GM23338 (cell line): ENCODE results near the gene ATP1A4. TPM values are rescaled to one million over a fixed set of nuclear protein-coding genes. Genes with fewer than 3 reads are reported as not detected.

Experiments
- ATAC-seq: fragments of 200-7000 bp; cut with Tn5 transposase; 3 replicates; pipeline ENCODE4 v1.9.1; 2020
- DNase-seq: peaks from one replicate; pipeline ENCODE4 v3.0.0-alpha.2; 2015; ENCODE audit warnings: low spot score
- H2AFZ ChIP-seq: fragments of 200-600 bp; sonication (generic); 2 replicates; pipeline ENCODE4 v1.8.0; 2016; ENCODE audit warnings: antibody characterized with exemption, mild to moderate bottlenecking, moderate library complexity
- H3F3A ChIP-seq: fragments of 200-600 bp; sonication (generic); replicated peaks from 2 replicates; pipeline ENCODE4 v1.8.0; 2017; ENCODE audit warnings: antibody characterized with exemption, mixed run types, low read depth
- H3K27ac ChIP-seq: fragments of 200-600 bp; sonication (generic); 2 replicates; pipeline ENCODE4 v1.6.1; 2016; ENCODE audit warnings: low read depth
- H3K27me3 ChIP-seq: fragments of 200-600 bp; sonication (generic); 2 replicates; pipeline ENCODE4 v1.8.0; 2016; ENCODE audit warnings: mild to moderate bottlenecking, mixed run types, moderate library complexity; ENCODE audit not compliant: insufficient read depth
- H3K36me3 ChIP-seq: fragments of 200-600 bp; sonication (generic); 2 replicates; pipeline ENCODE4 v1.8.0; 2016; ENCODE audit warnings: mild to moderate bottlenecking; ENCODE audit not compliant: insufficient read depth
- H3K4me1 ChIP-seq: fragments of 200-600 bp; sonication (generic); 2 replicates; pipeline ENCODE4 v1.8.0; 2016; ENCODE audit warnings: mild to moderate bottlenecking, moderate library complexity; ENCODE audit not compliant: insufficient read depth
- H3K4me2 ChIP-seq: fragments of 200-600 bp; sonication (generic); 2 replicates; pipeline ENCODE4 v1.7.1; 2017; ENCODE audit warnings: mixed run types
- H3K4me3 ChIP-seq: fragments of 200-600 bp; sonication (generic); 2 replicates; pipeline ENCODE4 v1.6.1; 2016; ENCODE audit warnings: mixed run types
- H3K79me2 ChIP-seq: fragments of 200-600 bp; sonication (generic); replicated peaks from 2 replicates; pipeline ENCODE4 v1.8.0; 2017; ENCODE audit warnings: mild to moderate bottlenecking; ENCODE audit not compliant: insufficient read depth
- H3K9me2 ChIP-seq: fragments of 200-600 bp; sonication (generic); 2 replicates; pipeline ENCODE4 v1.8.0; 2017; ENCODE audit not compliant: insufficient read depth
- H4K20me1 ChIP-seq: fragments of 200-600 bp; sonication (generic); replicated peaks from 2 replicates; pipeline ENCODE4 v1.8.0; 2017; ENCODE audit warnings: mild to moderate bottlenecking; ENCODE audit not compliant: insufficient read depth
- H3K27ac Mint-ChIP-seq: 2 replicates; pipeline ENCODE4 v1.8.0; 2020; ENCODE audit warnings: inconsistent platforms, mild to moderate bottlenecking, moderate library complexity, mixed read lengths
- H3K27me3 Mint-ChIP-seq: 3 replicates; pipeline ENCODE4 v1.8.0; 2022; ENCODE audit warnings: low read depth, mild to moderate bottlenecking, moderate library complexity, mixed read lengths, inconsistent platforms; ENCODE audit not compliant: insufficient read depth, poor library complexity
- H3K36me3 Mint-ChIP-seq: 3 replicates; pipeline ENCODE4 v1.8.0; 2021; ENCODE audit warnings: low read depth, mild to moderate bottlenecking, inconsistent platforms, moderate library complexity, mixed read lengths
- H3K4me1 Mint-ChIP-seq: 3 replicates; pipeline ENCODE4 v1.8.0; 2020; ENCODE audit warnings: mild to moderate bottlenecking, inconsistent platforms, mixed read lengths
- H3K4me3 Mint-ChIP-seq: 3 replicates; pipeline ENCODE4 v1.8.0; 2021; ENCODE audit warnings: moderate library complexity, mild to moderate bottlenecking, inconsistent platforms, mixed read lengths
- H3K9me3 Mint-ChIP-seq: 3 replicates; pipeline ENCODE4 v1.8.0; 2020; ENCODE audit warnings: moderate library complexity, mild to moderate bottlenecking, inconsistent platforms, mixed read lengths
- CREB1 ChIP-seq: fragments of 250-450 bp; sonication (Bioruptor Pico); IDR thresholded peaks from 2 replicates; pipeline ENCODE4 v1.5.0; 2020; ENCODE audit warnings: low read depth, mild to moderate bottlenecking, moderate library complexity
- CTCF ChIP-seq, 2 experiments: fragments of 200-600 bp in 1 of 2; sonication (generic) in 1 of 2; conservative IDR thresholded peaks; 2 replicates each; pipeline versions ENCODE4 v1.5.1 to v1.6.1; 2016 to 2017; ENCODE audit warnings: antibody characterized with exemption in 2 of 2, low read depth in 2 of 2, mild to moderate bottlenecking in 2 of 2, moderate library complexity in 1 of 2
- EZH2 ChIP-seq: fragments of 200-600 bp; sonication (generic); IDR thresholded peaks from one replicate; pipeline ENCODE4 v1.8.0; 2017; ENCODE audit warnings: antibody characterized with exemption, mild to moderate bottlenecking, low read depth; ENCODE audit not compliant: unreplicated experiment
- EZH2phosphoT487 ChIP-seq: fragments of 200-600 bp; sonication (generic); IDR thresholded peaks from one replicate; pipeline ENCODE4 v1.8.1; 2018; ENCODE audit warnings: antibody characterized with exemption; ENCODE audit not compliant: unreplicated experiment
- JUNB ChIP-seq: IDR thresholded peaks from one replicate; pipeline ENCODE4 v1.6.1; 2016; ENCODE audit warnings: antibody characterized with exemption; ENCODE audit not compliant: unreplicated experiment
- NANOG ChIP-seq: IDR thresholded peaks from 2 replicates; pipeline ENCODE4 v1.6.1; 2016; ENCODE audit warnings: antibody characterized with exemption, borderline replicate concordance
- POLR2AphosphoS5 ChIP-seq: IDR thresholded peaks from 2 replicates; pipeline ENCODE4 v1.6.1; 2016; ENCODE audit warnings: antibody characterized with exemption, low read depth
- REST ChIP-seq: IDR thresholded peaks from one replicate; pipeline ENCODE4 v1.6.1; 2018; ENCODE audit warnings: antibody characterized with exemption; ENCODE audit not compliant: unreplicated experiment
- STAT1 ChIP-seq: IDR thresholded peaks from one replicate; pipeline ENCODE4 v1.6.1; 2016; ENCODE audit warnings: antibody characterized with exemption; ENCODE audit not compliant: unreplicated experiment
- ZNF114 ChIP-seq: fragments of 250-450 bp; sonication (Bioruptor Pico); IDR thresholded peaks from 2 replicates; pipeline ENCODE4 v1.5.0; 2020; ENCODE audit warnings: mild to moderate bottlenecking, moderate library complexity
- ZNF331 ChIP-seq: fragments of 250-450 bp; sonication (Bioruptor Pico); IDR thresholded peaks from 2 replicates; pipeline ENCODE4 v1.5.0; 2020; ENCODE audit warnings: low read depth, mild to moderate bottlenecking, moderate library complexity
- polyA plus RNA-seq: library from polyadenylated mRNA; unstranded; fragments of >200 nt; fragmentation: Nextera tagmentation; extraction: Ambion mirVana; gene quantifications from 2 replicates; pipeline ENCODE4 v1.2.1, GENCODE V29; 2016
- total RNA-seq: library from RNA; depleted of rRNA; stranded (reverse); fragments of >200 nt; shearing (Covaris generic); gene quantifications from 2 replicates; pipeline ENCODE4 v1.2.3, GENCODE V29; 2014
- TF ChIP-seq, protein P1 (sequence below): IDR thresholded peaks from 2 replicates; pipeline ENCODE4 v1.6.1; 2016; ENCODE audit warnings: antibody characterized with exemption
- TF ChIP-seq, protein P2 (sequence below): fragments of 250-450 bp; sonication (Bioruptor Pico); IDR thresholded peaks from 2 replicates; pipeline ENCODE4 v1.5.0; 2020; ENCODE audit warnings: mild to moderate bottlenecking, moderate library complexity

The ATP1A4 gene
- total and polyA plus RNA-seq, 2 experiments from 2014 or later, result 0.27 to 0.63 TPM

GRCh38 chr1:160112357-160112756 lies 39.0 kb upstream of the ATP1A4 start:
- H3K4me1 Mint-ChIP-seq, result peaks cover 71% of the 10 kb centered on the region
- Histone ChIP-seq H3K36me3 (no peaks in the 10 kb centered on the region), H3K4me3 (no peak overlapping the region), H3K9me2 (peaks cover 6% of the 10 kb centered on the region), H4K20me1 (no peaks in the 10 kb centered on the region), H2AFZ (no peak overlapping the region), H3K27ac (no peak overlapping the region), H3K27me3 (no peaks in the 10 kb centered on the region), H3K4me2 (no peak overlapping the region), H3K4me1 (peaks cover 51% of the 10 kb centered on the region), H3K79me2 (peaks cover 4% of the 10 kb centered on the region; the same call in 1 of the 2 replicates), H3F3A (no peaks in the 10 kb centered on the region)
- no peaks in the 10 kb centered on the region for H3K36me3 Mint-ChIP-seq
- ATAC-seq (no peak), DNase-seq (no peak)
- no peak overlapping the region for H3K4me3 Mint-ChIP-seq
- H3K27me3 Mint-ChIP-seq, result peaks cover 20% of the 10 kb centered on the region
- H3K27ac Mint-ChIP-seq, result no peak overlapping the region
- no peaks in the 10 kb centered on the region for H3K9me3 Mint-ChIP-seq
- TF ChIP-seq ZNF331 (CRISPR knock-in tag), result no peak
- TF ChIP-seq ZNF114, result no peak
- no peak for TF ChIP-seq EZH2phosphoT487
- TF ChIP-seq STAT1, result no peak
- TF ChIP-seq, protein P1, sequence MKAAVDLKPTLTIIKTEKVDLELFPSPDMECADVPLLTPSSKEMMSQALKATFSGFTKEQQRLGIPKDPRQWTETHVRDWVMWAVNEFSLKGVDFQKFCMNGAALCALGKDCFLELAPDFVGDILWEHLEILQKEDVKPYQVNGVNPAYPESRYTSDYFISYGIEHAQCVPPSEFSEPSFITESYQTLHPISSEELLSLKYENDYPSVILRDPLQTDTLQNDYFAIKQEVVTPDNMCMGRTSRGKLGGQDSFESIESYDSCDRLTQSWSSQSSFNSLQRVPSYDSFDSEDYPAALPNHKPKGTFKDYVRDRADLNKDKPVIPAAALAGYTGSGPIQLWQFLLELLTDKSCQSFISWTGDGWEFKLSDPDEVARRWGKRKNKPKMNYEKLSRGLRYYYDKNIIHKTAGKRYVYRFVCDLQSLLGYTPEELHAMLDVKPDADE, result no peak
- TF ChIP-seq EZH2, result no peak
- TF ChIP-seq NANOG, result no peak
- TF ChIP-seq, protein P2, sequence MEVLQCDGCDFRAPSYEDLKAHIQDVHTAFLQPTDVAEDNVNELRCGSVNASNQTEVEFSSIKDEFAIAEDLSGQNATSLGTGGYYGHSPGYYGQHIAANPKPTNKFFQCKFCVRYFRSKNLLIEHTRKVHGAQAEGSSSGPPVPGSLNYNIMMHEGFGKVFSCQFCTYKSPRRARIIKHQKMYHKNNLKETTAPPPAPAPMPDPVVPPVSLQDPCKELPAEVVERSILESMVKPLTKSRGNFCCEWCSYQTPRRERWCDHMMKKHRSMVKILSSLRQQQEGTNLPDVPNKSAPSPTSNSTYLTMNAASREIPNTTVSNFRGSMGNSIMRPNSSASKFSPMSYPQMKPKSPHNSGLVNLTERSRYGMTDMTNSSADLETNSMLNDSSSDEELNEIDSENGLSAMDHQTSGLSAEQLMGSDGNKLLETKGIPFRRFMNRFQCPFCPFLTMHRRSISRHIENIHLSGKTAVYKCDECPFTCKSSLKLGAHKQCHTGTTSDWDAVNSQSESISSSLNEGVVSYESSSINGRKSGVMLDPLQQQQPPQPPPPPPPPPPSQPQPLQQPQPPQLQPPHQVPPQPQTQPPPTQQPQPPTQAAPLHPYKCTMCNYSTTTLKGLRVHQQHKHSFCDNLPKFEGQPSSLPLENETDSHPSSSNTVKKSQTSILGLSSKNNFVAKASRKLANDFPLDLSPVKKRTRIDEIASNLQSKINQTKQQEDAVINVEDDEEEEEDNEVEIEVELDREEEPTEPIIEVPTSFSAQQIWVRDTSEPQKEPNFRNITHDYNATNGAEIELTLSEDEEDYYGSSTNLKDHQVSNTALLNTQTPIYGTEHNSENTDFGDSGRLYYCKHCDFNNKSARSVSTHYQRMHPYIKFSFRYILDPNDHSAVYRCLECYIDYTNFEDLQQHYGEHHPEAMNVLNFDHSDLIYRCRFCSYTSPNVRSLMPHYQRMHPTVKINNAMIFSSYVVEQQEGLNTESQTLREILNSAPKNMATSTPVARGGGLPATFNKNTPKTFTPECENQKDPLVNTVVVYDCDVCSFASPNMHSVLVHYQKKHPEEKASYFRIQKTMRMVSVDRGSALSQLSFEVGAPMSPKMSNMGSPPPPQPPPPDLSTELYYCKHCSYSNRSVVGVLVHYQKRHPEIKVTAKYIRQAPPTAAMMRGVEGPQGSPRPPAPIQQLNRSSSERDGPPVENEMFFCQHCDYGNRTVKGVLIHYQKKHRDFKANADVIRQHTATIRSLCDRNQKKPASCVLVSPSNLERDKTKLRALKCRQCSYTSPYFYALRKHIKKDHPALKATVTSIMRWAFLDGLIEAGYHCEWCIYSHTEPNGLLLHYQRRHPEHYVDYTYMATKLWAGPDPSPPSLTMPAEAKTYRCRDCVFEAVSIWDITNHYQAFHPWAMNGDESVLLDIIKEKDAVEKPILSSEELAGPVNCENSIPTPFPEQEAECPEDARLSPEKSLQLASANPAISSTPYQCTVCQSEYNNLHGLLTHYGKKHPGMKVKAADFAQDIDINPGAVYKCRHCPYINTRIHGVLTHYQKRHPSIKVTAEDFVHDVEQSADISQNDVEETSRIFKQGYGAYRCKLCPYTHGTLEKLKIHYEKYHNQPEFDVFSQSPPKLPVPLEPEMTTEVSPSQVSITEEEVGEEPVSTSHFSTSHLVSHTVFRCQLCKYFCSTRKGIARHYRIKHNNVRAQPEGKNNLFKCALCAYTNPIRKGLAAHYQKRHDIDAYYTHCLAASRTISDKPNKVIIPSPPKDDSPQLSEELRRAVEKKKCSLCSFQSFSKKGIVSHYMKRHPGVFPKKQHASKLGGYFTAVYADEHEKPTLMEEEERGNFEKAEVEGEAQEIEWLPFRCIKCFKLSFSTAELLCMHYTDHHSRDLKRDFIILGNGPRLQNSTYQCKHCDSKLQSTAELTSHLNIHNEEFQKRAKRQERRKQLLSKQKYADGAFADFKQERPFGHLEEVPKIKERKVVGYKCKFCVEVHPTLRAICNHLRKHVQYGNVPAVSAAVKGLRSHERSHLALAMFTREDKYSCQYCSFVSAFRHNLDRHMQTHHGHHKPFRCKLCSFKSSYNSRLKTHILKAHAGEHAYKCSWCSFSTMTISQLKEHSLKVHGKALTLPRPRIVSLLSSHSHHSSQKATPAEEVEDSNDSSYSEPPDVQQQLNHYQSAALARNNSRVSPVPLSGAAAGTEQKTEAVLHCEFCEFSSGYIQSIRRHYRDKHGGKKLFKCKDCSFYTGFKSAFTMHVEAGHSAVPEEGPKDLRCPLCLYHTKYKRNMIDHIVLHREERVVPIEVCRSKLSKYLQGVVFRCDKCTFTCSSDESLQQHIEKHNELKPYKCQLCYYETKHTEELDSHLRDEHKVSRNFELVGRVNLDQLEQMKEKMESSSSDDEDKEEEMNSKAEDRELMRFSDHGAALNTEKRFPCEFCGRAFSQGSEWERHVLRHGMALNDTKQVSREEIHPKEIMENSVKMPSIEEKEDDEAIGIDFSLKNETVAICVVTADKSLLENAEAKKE (CRISPR knock-in tag), result no peak
- TF ChIP-seq POLR2AphosphoS5, result no peak
- no peak for TF ChIP-seq CREB1
- TF ChIP-seq CTCF (conservative IDR thresholded peaks at IDR 0.05; ENCODE audit: low read depth in 2 of 2), result no peak
- TF ChIP-seq REST, result no peak
- TF ChIP-seq JUNB, result no peak
